ENCODE measurements around the gene GPN2.

DNA sequence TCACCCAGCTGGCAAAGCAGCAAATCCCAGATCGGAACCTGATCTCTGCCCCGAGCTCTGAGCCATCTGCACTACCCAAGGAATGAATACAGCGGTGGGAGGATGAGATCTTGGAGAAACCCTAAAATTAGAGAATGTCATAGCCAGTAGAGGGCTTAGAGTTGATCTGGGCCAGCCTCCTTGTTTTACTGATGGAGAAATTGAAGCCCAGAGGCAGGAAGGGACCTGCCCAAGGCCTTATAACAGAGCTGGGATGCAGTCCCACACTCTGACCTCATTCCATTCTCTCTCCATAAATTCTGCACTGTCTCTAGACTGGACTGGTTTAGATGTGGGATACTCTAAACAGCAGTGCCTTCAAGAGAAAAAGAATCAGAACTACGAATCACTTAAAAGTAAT, 31.9 kb downstream of the GPN2 start:
- no peak for TF ChIP-seq ZNF70 (CRISPR knock-in tag; IDR thresholded peaks at IDR 0.05)
- no peak for TF ChIP-seq ARNTL (CRISPR knock-in tag; IDR thresholded peaks at IDR 0.05; ENCODE audit: borderline replicate concordance, low read depth)
- TF ChIP-seq ZNF8 (CRISPR knock-in tag; IDR thresholded peaks at IDR 0.05): no peak
- TF ChIP-seq, protein P1, sequence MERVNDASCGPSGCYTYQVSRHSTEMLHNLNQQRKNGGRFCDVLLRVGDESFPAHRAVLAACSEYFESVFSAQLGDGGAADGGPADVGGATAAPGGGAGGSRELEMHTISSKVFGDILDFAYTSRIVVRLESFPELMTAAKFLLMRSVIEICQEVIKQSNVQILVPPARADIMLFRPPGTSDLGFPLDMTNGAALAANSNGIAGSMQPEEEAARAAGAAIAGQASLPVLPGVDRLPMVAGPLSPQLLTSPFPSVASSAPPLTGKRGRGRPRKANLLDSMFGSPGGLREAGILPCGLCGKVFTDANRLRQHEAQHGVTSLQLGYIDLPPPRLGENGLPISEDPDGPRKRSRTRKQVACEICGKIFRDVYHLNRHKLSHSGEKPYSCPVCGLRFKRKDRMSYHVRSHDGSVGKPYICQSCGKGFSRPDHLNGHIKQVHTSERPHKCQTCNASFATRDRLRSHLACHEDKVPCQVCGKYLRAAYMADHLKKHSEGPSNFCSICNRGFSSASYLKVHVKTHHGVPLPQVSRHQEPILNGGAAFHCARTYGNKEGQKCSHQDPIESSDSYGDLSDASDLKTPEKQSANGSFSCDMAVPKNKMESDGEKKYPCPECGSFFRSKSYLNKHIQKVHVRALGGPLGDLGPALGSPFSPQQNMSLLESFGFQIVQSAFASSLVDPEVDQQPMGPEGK (CRISPR knock-in tag; IDR thresholded peaks at IDR 0.05; ENCODE audit: borderline replicate concordance): no peak
- TF ChIP-seq, protein P2, sequence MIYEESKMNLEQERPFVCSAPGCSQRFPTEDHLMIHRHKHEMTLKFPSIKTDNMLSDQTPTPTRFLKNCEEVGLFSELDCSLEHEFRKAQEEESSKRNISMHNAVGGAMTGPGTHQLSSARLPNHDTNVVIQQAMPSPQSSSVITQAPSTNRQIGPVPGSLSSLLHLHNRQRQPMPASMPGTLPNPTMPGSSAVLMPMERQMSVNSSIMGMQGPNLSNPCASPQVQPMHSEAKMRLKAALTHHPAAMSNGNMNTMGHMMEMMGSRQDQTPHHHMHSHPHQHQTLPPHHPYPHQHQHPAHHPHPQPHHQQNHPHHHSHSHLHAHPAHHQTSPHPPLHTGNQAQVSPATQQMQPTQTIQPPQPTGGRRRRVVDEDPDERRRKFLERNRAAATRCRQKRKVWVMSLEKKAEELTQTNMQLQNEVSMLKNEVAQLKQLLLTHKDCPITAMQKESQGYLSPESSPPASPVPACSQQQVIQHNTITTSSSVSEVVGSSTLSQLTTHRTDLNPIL (CRISPR knock-in tag; IDR thresholded peaks at IDR 0.05; ENCODE audit: low read depth): no peak
- no peak for TF ChIP-seq ZFP30 (CRISPR knock-in tag; IDR thresholded peaks at IDR 0.05)
- TF ChIP-seq, protein P3, sequence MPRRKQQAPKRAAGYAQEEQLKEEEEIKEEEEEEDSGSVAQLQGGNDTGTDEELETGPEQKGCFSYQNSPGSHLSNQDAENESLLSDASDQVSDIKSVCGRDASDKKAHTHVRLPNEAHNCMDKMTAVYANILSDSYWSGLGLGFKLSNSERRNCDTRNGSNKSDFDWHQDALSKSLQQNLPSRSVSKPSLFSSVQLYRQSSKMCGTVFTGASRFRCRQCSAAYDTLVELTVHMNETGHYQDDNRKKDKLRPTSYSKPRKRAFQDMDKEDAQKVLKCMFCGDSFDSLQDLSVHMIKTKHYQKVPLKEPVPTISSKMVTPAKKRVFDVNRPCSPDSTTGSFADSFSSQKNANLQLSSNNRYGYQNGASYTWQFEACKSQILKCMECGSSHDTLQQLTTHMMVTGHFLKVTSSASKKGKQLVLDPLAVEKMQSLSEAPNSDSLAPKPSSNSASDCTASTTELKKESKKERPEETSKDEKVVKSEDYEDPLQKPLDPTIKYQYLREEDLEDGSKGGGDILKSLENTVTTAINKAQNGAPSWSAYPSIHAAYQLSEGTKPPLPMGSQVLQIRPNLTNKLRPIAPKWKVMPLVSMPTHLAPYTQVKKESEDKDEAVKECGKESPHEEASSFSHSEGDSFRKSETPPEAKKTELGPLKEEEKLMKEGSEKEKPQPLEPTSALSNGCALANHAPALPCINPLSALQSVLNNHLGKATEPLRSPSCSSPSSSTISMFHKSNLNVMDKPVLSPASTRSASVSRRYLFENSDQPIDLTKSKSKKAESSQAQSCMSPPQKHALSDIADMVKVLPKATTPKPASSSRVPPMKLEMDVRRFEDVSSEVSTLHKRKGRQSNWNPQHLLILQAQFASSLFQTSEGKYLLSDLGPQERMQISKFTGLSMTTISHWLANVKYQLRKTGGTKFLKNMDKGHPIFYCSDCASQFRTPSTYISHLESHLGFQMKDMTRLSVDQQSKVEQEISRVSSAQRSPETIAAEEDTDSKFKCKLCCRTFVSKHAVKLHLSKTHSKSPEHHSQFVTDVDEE (CRISPR knock-in tag; IDR thresholded peaks at IDR 0.05): no peak
- TF ChIP-seq RARB (CRISPR knock-in tag; IDR thresholded peaks at IDR 0.05): no peak
- TF ChIP-seq, protein P4, sequence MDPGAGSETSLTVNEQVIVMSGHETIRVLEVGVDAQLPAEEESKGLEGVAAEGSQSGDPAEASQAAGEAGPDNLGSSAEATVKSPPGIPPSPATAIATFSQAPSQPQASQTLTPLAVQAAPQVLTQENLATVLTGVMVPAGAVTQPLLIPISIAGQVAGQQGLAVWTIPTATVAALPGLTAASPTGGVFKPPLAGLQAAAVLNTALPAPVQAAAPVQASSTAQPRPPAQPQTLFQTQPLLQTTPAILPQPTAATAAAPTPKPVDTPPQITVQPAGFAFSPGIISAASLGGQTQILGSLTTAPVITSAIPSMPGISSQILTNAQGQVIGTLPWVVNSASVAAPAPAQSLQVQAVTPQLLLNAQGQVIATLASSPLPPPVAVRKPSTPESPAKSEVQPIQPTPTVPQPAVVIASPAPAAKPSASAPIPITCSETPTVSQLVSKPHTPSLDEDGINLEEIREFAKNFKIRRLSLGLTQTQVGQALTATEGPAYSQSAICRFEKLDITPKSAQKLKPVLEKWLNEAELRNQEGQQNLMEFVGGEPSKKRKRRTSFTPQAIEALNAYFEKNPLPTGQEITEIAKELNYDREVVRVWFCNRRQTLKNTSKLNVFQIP (CRISPR knock-in tag; IDR thresholded peaks at IDR 0.05; ENCODE audit: borderline replicate concordance, low read depth): no peak
- TF ChIP-seq OSR1 (CRISPR knock-in tag; IDR thresholded peaks at IDR 0.05): no peak
- TF ChIP-seq, protein P5, sequence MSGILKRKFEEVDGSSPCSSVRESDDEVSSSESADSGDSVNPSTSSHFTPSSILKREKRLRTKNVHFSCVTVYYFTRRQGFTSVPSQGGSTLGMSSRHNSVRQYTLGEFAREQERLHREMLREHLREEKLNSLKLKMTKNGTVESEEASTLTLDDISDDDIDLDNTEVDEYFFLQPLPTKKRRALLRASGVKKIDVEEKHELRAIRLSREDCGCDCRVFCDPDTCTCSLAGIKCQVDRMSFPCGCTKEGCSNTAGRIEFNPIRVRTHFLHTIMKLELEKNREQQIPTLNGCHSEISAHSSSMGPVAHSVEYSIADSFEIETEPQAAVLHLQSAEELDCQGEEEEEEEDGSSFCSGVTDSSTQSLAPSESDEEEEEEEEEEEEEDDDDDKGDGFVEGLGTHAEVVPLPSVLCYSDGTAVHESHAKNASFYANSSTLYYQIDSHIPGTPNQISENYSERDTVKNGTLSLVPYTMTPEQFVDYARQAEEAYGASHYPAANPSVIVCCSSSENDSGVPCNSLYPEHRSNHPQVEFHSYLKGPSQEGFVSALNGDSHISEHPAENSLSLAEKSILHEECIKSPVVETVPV (CRISPR knock-in tag; IDR thresholded peaks at IDR 0.05): no peak
- no peak for TF ChIP-seq TCF4 (CRISPR knock-in tag; IDR thresholded peaks at IDR 0.05; ENCODE audit: borderline replicate concordance)
- no peak for TF ChIP-seq CSDC2 (CRISPR knock-in tag; IDR thresholded peaks at IDR 0.05)
- no peak for TF ChIP-seq GLIS3 (CRISPR knock-in tag; IDR thresholded peaks at IDR 0.05)

Data from SK-N-SH treated with all-trans-retinoic acid at 6 μM for 48 hours (cell line).